Measurements from ENCODE around the gene DDC. TPM values are rescaled to one million over a fixed set of nuclear protein-coding genes. Genes with fewer than 3 reads are reported as not detected.

DDC gene
- polyA plus RNA-seq, 2 of the 4 experiments (the other 2 are of a cell fraction): 1.3 to 2.8 TPM

- Histone ChIP-seq H3K4me2 (no peak overlapping the region), H3K27ac (no peak overlapping the region), H3K4me3 (no peak overlapping the region), H3K9me3 (no peaks in the 10 kb centered on the region), H3K4me1 (peaks cover 18% of the 10 kb centered on the region)
- FAIRE-seq (no peak), ATAC-seq (no peak), DNase-seq (ENCODE audit: low read depth in 1 of 2, low spot score in 1 of 2) (no peak)
- TF ChIP-seq HMGXB4 (CRISPR knock-in tag; IDR thresholded peaks at IDR 0.05; ENCODE audit: borderline replicate concordance) (no peak), MAFK (IDR thresholded peaks at IDR 0.05; ENCODE audit: partially characterized antibody) (no peak), CEBPB (IDR thresholded peaks at IDR 0.05) (no peak), ATOH8 (CRISPR knock-in tag; IDR thresholded peaks at IDR 0.05; ENCODE audit: low read depth) (no peak), NFE2L2 (conservative IDR thresholded peaks at IDR 0.05; ENCODE audit: low read length) (no peak), POLR2A (IDR thresholded peaks at IDR 0.05; ENCODE audit: low read length) (no peak), CBX2 (IDR thresholded peaks at IDR 0.05; ENCODE audit: borderline replicate concordance, low read depth) (no peak), POLR2AphosphoS2 (conservative IDR thresholded peaks at IDR 0.05; ENCODE audit: low read length) (no peak), ESRRA (IDR thresholded peaks at IDR 0.05; ENCODE audit: borderline replicate concordance, low read length) (no peak), HOXB13 (CRISPR knock-in tag; IDR thresholded peaks at IDR 0.05; ENCODE audit: low read depth) (no peak), RARB (CRISPR knock-in tag; IDR thresholded peaks at IDR 0.05) (no peak), SREBF2 (IDR thresholded peaks at IDR 0.05) (no peak), MAZ (IDR thresholded peaks at IDR 0.05; ENCODE audit: borderline replicate concordance, low read depth, low read length) (no peak)
- POLR2A ChIA-PET: no interaction called here
- 48% methylated on average over 6 of the region's 6 CpGs for whole genome bisulfite sequencing (ENCODE audit: missing lambda C conversion rate)
- CTCF ChIA-PET: no interaction called here
These were observed 2.6 kb upstream of the DDC start for GRCh38 chr7:50567715-50568261.

GRCh38 chr7:50565977-50566376 lies 772 bp upstream of the DDC start:
- Histone ChIP-seq H3K4me1 (peaks cover 18% of the 10 kb centered on the region), H3K4me2 (peak overlapping the region; percentile 64; the same call in 2 of the 3 replicates), H3K27ac (peak overlapping the region; percentile 32 to 70; a peak in 4 of 6 replicates), H3K9me3 (no peaks in the 10 kb centered on the region), H3K4me3 (no peak overlapping the region)
- 91% methylated on average over 5 of the region's 5 CpGs for WGBS (ENCODE audit: missing lambda C conversion rate)
- no peak for TF ChIP-seq CTCF (IDR thresholded peaks at IDR 0.05)
- TF ChIP-seq TP53 (CRISPR knock-in tag; IDR thresholded peaks at IDR 0.05): no peak
- no peak for TF ChIP-seq KDM5A (IDR thresholded peaks at IDR 0.05)
- no peak for TF ChIP-seq ZC3H11A (IDR thresholded peaks at IDR 0.05)
- no peak for TF ChIP-seq RNF2 (IDR thresholded peaks at IDR 0.05; ENCODE audit: borderline replicate concordance, low read depth)
- no peak for TF ChIP-seq RARB (CRISPR knock-in tag; IDR thresholded peaks at IDR 0.05)
- TF ChIP-seq GATA3 (IDR thresholded peaks at IDR 0.05; ENCODE audit: borderline replicate concordance): no peak
- no peak for TF ChIP-seq HES2 (IDR thresholded peaks at IDR 0.05)
- no peak for TF ChIP-seq ZNF302 (CRISPR knock-in tag; IDR thresholded peaks at IDR 0.05)
- TF ChIP-seq POLR2AphosphoS2 (conservative IDR thresholded peaks at IDR 0.05; ENCODE audit: low read length): no peak
- TF ChIP-seq JUN (IDR thresholded peaks at IDR 0.05): no peak
- TF ChIP-seq HEYL (CRISPR knock-in tag; IDR thresholded peaks at IDR 0.05): no peak
- TF ChIP-seq SMC3 (IDR thresholded peaks at IDR 0.05): no peak
- TF ChIP-seq MAX (IDR thresholded peaks at IDR 0.05): no peak
- no peak for TF ChIP-seq ZSCAN20 (CRISPR knock-in tag; IDR thresholded peaks at IDR 0.05)
- no peak for TF ChIP-seq USF2 (IDR thresholded peaks at IDR 0.05)
- no peak for TF ChIP-seq RFX5 (IDR thresholded peaks at IDR 0.05)
- TF ChIP-seq ZFP36 (IDR thresholded peaks at IDR 0.05; ENCODE audit: borderline replicate concordance, partially characterized antibody): no peak
- no peak for TF ChIP-seq RCOR1 (IDR thresholded peaks at IDR 0.05; ENCODE audit: low read depth, low read length)
- CTCF ChIA-PET: interaction anchor here (0.6 to 1.3 kb wide), 2 partner anchors 15 to 148 kb away, joined by 3 read pairs; no protein-coding TSS in a partner anchor
- no peak for DNase-seq (ENCODE audit: low read depth in 1 of 2, low spot score in 1 of 2)
- FAIRE-seq: no peak
- ATAC-seq: peak in 1 of 2 experiments; percentile 15; a peak in 2 of 6 replicates
- POLR2A ChIA-PET: no interaction called here
